ENCODE results near the gene PACSIN2.

Gene PACSIN2

GRCh38 chr22:42847110-42847509, 167.8 kb downstream of the PACSIN2 start:
- no peaks in the 10 kb centered on the region for H3K79me2 ChIP-seq (ENCODE audit: control insufficient read depth, low read length)

GRCh38 chr22:42844756-42845155, 170.2 kb downstream of the PACSIN2 start:
- TF ChIP-seq, protein P1, sequence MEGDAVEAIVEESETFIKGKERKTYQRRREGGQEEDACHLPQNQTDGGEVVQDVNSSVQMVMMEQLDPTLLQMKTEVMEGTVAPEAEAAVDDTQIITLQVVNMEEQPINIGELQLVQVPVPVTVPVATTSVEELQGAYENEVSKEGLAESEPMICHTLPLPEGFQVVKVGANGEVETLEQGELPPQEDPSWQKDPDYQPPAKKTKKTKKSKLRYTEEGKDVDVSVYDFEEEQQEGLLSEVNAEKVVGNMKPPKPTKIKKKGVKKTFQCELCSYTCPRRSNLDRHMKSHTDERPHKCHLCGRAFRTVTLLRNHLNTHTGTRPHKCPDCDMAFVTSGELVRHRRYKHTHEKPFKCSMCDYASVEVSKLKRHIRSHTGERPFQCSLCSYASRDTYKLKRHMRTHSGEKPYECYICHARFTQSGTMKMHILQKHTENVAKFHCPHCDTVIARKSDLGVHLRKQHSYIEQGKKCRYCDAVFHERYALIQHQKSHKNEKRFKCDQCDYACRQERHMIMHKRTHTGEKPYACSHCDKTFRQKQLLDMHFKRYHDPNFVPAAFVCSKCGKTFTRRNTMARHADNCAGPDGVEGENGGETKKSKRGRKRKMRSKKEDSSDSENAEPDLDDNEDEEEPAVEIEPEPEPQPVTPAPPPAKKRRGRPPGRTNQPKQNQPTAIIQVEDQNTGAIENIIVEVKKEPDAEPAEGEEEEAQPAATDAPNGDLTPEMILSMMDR (IDR thresholded peaks at IDR 0.05; ENCODE audit: low read depth, low read length, poor library complexity, severe bottlenecking) = no peak
- no peaks in the 10 kb centered on the region for H3K36me3 ChIP-seq (ENCODE audit: control insufficient read depth, low read length)
- no peak overlapping the region for H3K4me2 ChIP-seq (ENCODE audit: low read length)
- no peaks in the 10 kb centered on the region for H3F3A ChIP-seq (ENCODE audit: control insufficient read depth, insufficient read depth)
- H3K4me1 ChIP-seq (ENCODE audit: control insufficient read depth, low read length) = no peaks in the 10 kb centered on the region
- H3K27ac ChIP-seq (ENCODE audit: low read depth, low read length) = no peak overlapping the region
- no peaks in the 10 kb centered on the region for H3K9me2 ChIP-seq (replicated peaks; ENCODE audit: control insufficient read depth, low read length)
- no peaks in the 10 kb centered on the region for H3K9me3 ChIP-seq (ENCODE audit: control insufficient read depth, insufficient read depth, low read length)
- H4K20me1 ChIP-seq (ENCODE audit: control insufficient read depth, insufficient read depth, low read depth, low read length) = no peaks in the 10 kb centered on the region
- no peak overlapping the region for H3K4me3 ChIP-seq (ENCODE audit: low read length)
- H3K79me2 ChIP-seq (ENCODE audit: control insufficient read depth, low read length) = no peaks in the 10 kb centered on the region
- H3K27me3 ChIP-seq (ENCODE audit: control insufficient read depth, low read length) = no peaks in the 10 kb centered on the region

More at GRCh38 chr22:42847110-42847509, 167.8 kb downstream of the PACSIN2 start:
- Histone ChIP-seq H3K9me2 (replicated peaks; ENCODE audit: control insufficient read depth, low read length) (no peaks in the 10 kb centered on the region), H3K36me3 (ENCODE audit: control insufficient read depth, low read length) (no peaks in the 10 kb centered on the region), H4K20me1 (ENCODE audit: control insufficient read depth, insufficient read depth, low read depth, low read length) (no peaks in the 10 kb centered on the region), H3K27me3 (ENCODE audit: control insufficient read depth, low read length) (no peaks in the 10 kb centered on the region), H3K4me1 (ENCODE audit: control insufficient read depth, low read length) (no peaks in the 10 kb centered on the region), H3K4me2 (ENCODE audit: low read length) (no peak overlapping the region), H3F3A (ENCODE audit: control insufficient read depth, insufficient read depth) (no peaks in the 10 kb centered on the region), H3K27ac (ENCODE audit: low read depth, low read length) (no peak overlapping the region), H3K9me3 (ENCODE audit: control insufficient read depth, insufficient read depth, low read length) (no peaks in the 10 kb centered on the region), H3K4me3 (ENCODE audit: low read length) (no peak overlapping the region)
- TF ChIP-seq EZH2phosphoT487 (IDR thresholded peaks at IDR 0.05; ENCODE audit: borderline replicate concordance, low read length) = no peak
- TF ChIP-seq, protein P1 (IDR thresholded peaks at IDR 0.05; ENCODE audit: low read depth, low read length, poor library complexity, severe bottlenecking) = no peak

DNA sequence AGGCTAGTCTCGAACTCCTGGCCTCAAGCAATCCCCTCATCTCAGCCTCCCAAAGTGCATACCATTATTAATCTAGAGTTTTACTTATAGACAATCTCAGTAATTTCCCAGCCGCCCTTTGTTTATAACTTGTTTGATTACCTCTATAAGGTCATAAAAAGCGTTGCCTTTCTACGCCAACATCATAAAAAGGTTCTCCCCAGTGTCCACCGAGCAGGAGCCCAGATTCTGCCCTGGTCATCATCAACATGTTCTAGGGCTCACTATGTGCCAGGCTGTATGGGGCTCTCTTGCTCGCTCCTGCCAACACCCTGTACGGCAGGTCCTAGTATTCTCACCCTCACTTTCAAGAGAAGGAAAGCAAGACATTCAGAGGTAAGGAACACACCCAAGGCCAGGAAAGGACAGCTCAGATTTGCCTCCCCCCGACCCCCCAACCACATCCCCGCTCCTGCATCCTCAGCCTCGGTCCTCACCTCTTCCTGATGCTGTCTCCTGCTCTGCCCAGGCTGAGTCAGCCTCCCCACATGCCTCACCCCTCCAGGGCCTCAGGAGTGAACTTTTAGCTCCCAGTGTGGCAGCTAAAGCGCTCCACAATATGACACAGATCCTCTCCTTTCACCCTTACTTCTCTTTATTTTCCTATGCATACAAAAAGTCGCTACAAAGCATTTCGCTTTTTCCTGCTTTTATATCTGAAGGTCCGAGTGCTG, 172.1 kb downstream of the PACSIN2 start:
- no peaks in the 10 kb centered on the region for H3F3A ChIP-seq (ENCODE audit: control insufficient read depth, insufficient read depth)
- no peaks in the 10 kb centered on the region for H3K9me3 ChIP-seq (ENCODE audit: control insufficient read depth, insufficient read depth, low read length)
- TF ChIP-seq, protein P1 (IDR thresholded peaks at IDR 0.05; ENCODE audit: low read depth, low read length, poor library complexity, severe bottlenecking) = no peak
- no peak for TF ChIP-seq EZH2phosphoT487 (IDR thresholded peaks at IDR 0.05; ENCODE audit: borderline replicate concordance, low read length)
- H3K9me2 ChIP-seq (replicated peaks; ENCODE audit: control insufficient read depth, low read length) = no peaks in the 10 kb centered on the region
- H3K79me2 ChIP-seq (ENCODE audit: control insufficient read depth, low read length) = no peaks in the 10 kb centered on the region
- no peak overlapping the region for H3K4me3 ChIP-seq (ENCODE audit: low read length)
- no peak overlapping the region for H3K27ac ChIP-seq (ENCODE audit: low read depth, low read length)
- no peaks in the 10 kb centered on the region for H4K20me1 ChIP-seq (ENCODE audit: control insufficient read depth, insufficient read depth, low read depth, low read length)
- no peaks in the 10 kb centered on the region for H3K27me3 ChIP-seq (ENCODE audit: control insufficient read depth, low read length)
- H3K4me2 ChIP-seq (ENCODE audit: low read length) = no peak overlapping the region
- H3K36me3 ChIP-seq (ENCODE audit: control insufficient read depth, low read length) = no peaks in the 10 kb centered on the region
- H3K4me1 ChIP-seq (ENCODE audit: control insufficient read depth, low read length) = no peaks in the 10 kb centered on the region

All from DOHH2 (cell line).